Hepatocyte (in vitro differentiated cells): ENCODE measurements around the gene PRPH. TPM values are rescaled to one million over a fixed set of nuclear protein-coding genes. Genes with fewer than 3 reads are reported as not detected.
"Not testable (repeated sequence)": the region's sequence is repeated elsewhere in the genome, so short reads cannot be mapped to it uniquely, and the experiment has no call there.

Source experiments
- DNase-seq: peaks from one replicate; pipeline ENCODE4 v3.0.0-alpha.2; 2016; ENCODE audit warnings: low spot score
- H2AFZ ChIP-seq: fragments of 200-600 bp; sonication (generic); 2 replicates; pipeline ENCODE4 v1.6.0; 2016; ENCODE audit warnings: antibody characterized with exemption, mild to moderate bottlenecking
- H3K27ac ChIP-seq: fragments of 200-600 bp; sonication (generic); 2 replicates; pipeline ENCODE4 v1.5.1; 2016; ENCODE audit warnings: mild to moderate bottlenecking
- H3K27me3 ChIP-seq: fragments of 200-600 bp; sonication (generic); 2 replicates; pipeline ENCODE4 v1.6.1; 2016
- H3K36me3 ChIP-seq: fragments of 200-600 bp; sonication (generic); replicated peaks from 2 replicates; pipeline ENCODE4 v1.5.1; 2016; ENCODE audit warnings: low read depth; ENCODE audit not compliant: insufficient read depth
- H3K4me1 ChIP-seq: fragments of 200-600 bp; sonication (generic); 2 replicates; pipeline ENCODE4 v1.5.1; 2016; ENCODE audit warnings: mild to moderate bottlenecking, moderate library complexity; ENCODE audit not compliant: insufficient read depth
- H3K4me2 ChIP-seq: fragments of 200-600 bp; sonication (generic); 2 replicates; pipeline ENCODE4 v1.6.0; 2016
- H3K4me3 ChIP-seq: fragments of 200-600 bp; sonication (generic); 2 replicates; pipeline ENCODE4 v1.5.1; 2016; ENCODE audit warnings: mild to moderate bottlenecking
- H3K79me2 ChIP-seq: fragments of 200-600 bp; sonication (generic); 2 replicates; pipeline ENCODE4 v1.6.0; 2017; ENCODE audit warnings: mild to moderate bottlenecking
- H3K9me2 ChIP-seq: fragments of 200-600 bp; sonication (generic); replicated peaks from 2 replicates; pipeline ENCODE4 v1.6.0; 2017; ENCODE audit warnings: mild to moderate bottlenecking; ENCODE audit not compliant: insufficient read depth
- H3K9me3 ChIP-seq: fragments of 200-600 bp; sonication (generic); 2 replicates; pipeline ENCODE4 v1.5.1; 2016; ENCODE audit warnings: low read depth, mild to moderate bottlenecking
- H4K20me1 ChIP-seq: fragments of 200-600 bp; sonication (generic); 2 replicates; pipeline ENCODE4 v1.6.0; 2016; ENCODE audit warnings: mild to moderate bottlenecking; ENCODE audit not compliant: insufficient read depth, poor library complexity, severe bottlenecking
- CTCF ChIP-seq: fragments of 200-600 bp; sonication (generic); IDR thresholded peaks from 2 replicates; pipeline ENCODE4 v1.5.1; 2016; ENCODE audit warnings: antibody characterized with exemption, mild to moderate bottlenecking; ENCODE audit not compliant: poor library complexity
- EZH2 ChIP-seq: fragments of 200-600 bp; sonication (generic); IDR thresholded peaks from 2 replicates; pipeline ENCODE4 v1.6.1; 2016; ENCODE audit warnings: antibody characterized with exemption, mild to moderate bottlenecking, borderline replicate concordance
- EZH2phosphoT487 ChIP-seq: fragments of 200-600 bp; sonication (generic); IDR thresholded peaks from one replicate; pipeline ENCODE4 v1.6.1; 2018; ENCODE audit warnings: antibody characterized with exemption, mild to moderate bottlenecking, low read depth, moderate library complexity; ENCODE audit not compliant: unreplicated experiment, severe bottlenecking
- WGBS: methylation state at CpG from one replicate; pipeline ENCODE4 v1.1.6; 2016; ENCODE audit warnings: low lambda C conversion rate; ENCODE audit errors: missing lambda C conversion rate; 5-methylcytosine and 5-hydroxymethylcytosine counted together
- polyA plus RNA-seq: library from polyadenylated mRNA; unstranded; fragments of >200 nt; fragmentation: Nextera tagmentation; extraction: Ambion mirVana; gene quantifications from 2 replicates; pipeline ENCODE4 v1.2.1, GENCODE V29; 2016
- total RNA-seq: library from RNA; depleted of rRNA; stranded (reverse); fragments of >200 nt; gene quantifications from 2 replicates; pipeline ENCODE4 v1.2.3, GENCODE V29; 2014

Gene PRPH
- total and polyA plus RNA-seq, 2 experiments from 2014 or later: 0.70 to 1.7 TPM

GRCh38 chr12:49305762-49306510, 11.0 kb downstream of the PRPH start:
- Histone ChIP-seq H3K36me3 (no peaks in the 10 kb centered on the region), H3K9me3 (no peaks in the 10 kb centered on the region), H3K4me3 (no peak overlapping the region), H3K79me2 (no peaks in the 10 kb centered on the region), H3K27ac (no peak overlapping the region), H2AFZ (no peak overlapping the region), H3K4me2 (no peak overlapping the region), H3K9me2 (no peaks in the 10 kb centered on the region), H4K20me1 (no peaks in the 10 kb centered on the region), H3K4me1 (no peaks in the 10 kb centered on the region), H3K27me3 (peaks cover 6% of the 10 kb centered on the region)
- no peak for DNase-seq
- 66% methylated on average over 6 of the region's 6 CpGs for WGBS
- TF ChIP-seq EZH2phosphoT487 (no peak), EZH2 (no peak), CTCF (no peak)

- H4K20me1 ChIP-seq: no peaks in the 10 kb centered on the region
These were observed 14.4 kb downstream of the PRPH start for GRCh38 chr12:49309386-49309785.

GRCh38 chr12:49310451-49311000, 15.6 kb downstream of the PRPH start:
- not testable (repeated sequence) for H3K79me2 ChIP-seq, DNase-seq, H4K20me1 ChIP-seq, H3K27me3 ChIP-seq, H3K4me3 ChIP-seq, H3K9me2 ChIP-seq, H3K36me3 ChIP-seq, H2AFZ ChIP-seq, H3K27ac ChIP-seq, H3K9me3 ChIP-seq, H3K4me2 ChIP-seq, H3K4me1 ChIP-seq
- WGBS: 67% methylated on average over 3 of the region's 3 CpGs

More at GRCh38 chr12:49309386-49309785, 14.4 kb downstream of the PRPH start:
- DNase-seq: no peak
- H3K4me2 ChIP-seq: no peak overlapping the region
- no peak overlapping the region for H3K27ac ChIP-seq
- no peak overlapping the region for H3K4me3 ChIP-seq
- TF ChIP-seq CTCF: no peak
- TF ChIP-seq EZH2phosphoT487: no peak
- no peak for TF ChIP-seq EZH2
- H3K9me3 ChIP-seq: no peaks in the 10 kb centered on the region
- no peak overlapping the region for H2AFZ ChIP-seq
- H3K36me3 ChIP-seq: no peaks in the 10 kb centered on the region
- no peaks in the 10 kb centered on the region for H3K9me2 ChIP-seq
- WGBS: 91% methylated on average over 7 of the region's 7 CpGs
- H3K79me2 ChIP-seq: no peaks in the 10 kb centered on the region
- H3K4me1 ChIP-seq: no peaks in the 10 kb centered on the region
- peaks cover 6% of the 10 kb centered on the region for H3K27me3 ChIP-seq

- H3K27ac ChIP-seq: no peak overlapping the region
- 71% methylated on average over 1 of the region's 1 CpG for WGBS
These were observed 19.9 kb downstream of the PRPH start for GRCh38 chr12:49314811-49315210.

GRCh38 chr12:49317118-49317517, 22.2 kb downstream of the PRPH start:
- H4K20me1 ChIP-seq, H3K27ac ChIP-seq, H3K4me2 ChIP-seq, H3K9me3 ChIP-seq, H3K27me3 ChIP-seq, H3K79me2 ChIP-seq, H3K4me1 ChIP-seq, H2AFZ ChIP-seq, DNase-seq, H3K36me3 ChIP-seq, H3K4me3 ChIP-seq, H3K9me2 ChIP-seq: not testable (repeated sequence)
- WGBS: 91% methylated on average over 10 of the region's 10 CpGs

More at GRCh38 chr12:49314811-49315210, 19.9 kb downstream of the PRPH start:
- DNase-seq: no peak
- H3K9me2 ChIP-seq: no peaks in the 10 kb centered on the region
- H3K9me3 ChIP-seq: no peaks in the 10 kb centered on the region
- H2AFZ ChIP-seq: no peak overlapping the region
- H3K4me2 ChIP-seq: no peak overlapping the region
- no peaks in the 10 kb centered on the region for H3K79me2 ChIP-seq
- no peaks in the 10 kb centered on the region for H3K4me1 ChIP-seq
- H3K36me3 ChIP-seq: no peaks in the 10 kb centered on the region
- no peaks in the 10 kb centered on the region for H3K27me3 ChIP-seq
- TF ChIP-seq EZH2 (no peak), CTCF (no peak), EZH2phosphoT487 (no peak)
- H4K20me1 ChIP-seq: no peaks in the 10 kb centered on the region
- no peak overlapping the region for H3K4me3 ChIP-seq

- not testable (repeated sequence) for H3K4me2 ChIP-seq, H3K27ac ChIP-seq, H2AFZ ChIP-seq, H3K79me2 ChIP-seq, H4K20me1 ChIP-seq, H3K4me1 ChIP-seq, H3K9me3 ChIP-seq, H3K36me3 ChIP-seq, DNase-seq, H3K9me2 ChIP-seq, H3K27me3 ChIP-seq, H3K4me3 ChIP-seq
- 90% methylated on average over 9 of the region's 9 CpGs for WGBS
These were observed 25.6 kb downstream of the PRPH start for GRCh38 chr12:49320411-49321103.
